Ovary (tissue), 3 donors: ENCODE measurements around the gene C19orf47.

Experiments used
- CTCF ChIP-seq, 3 donors: fragments of 450-650 bp in 2 of 3; fragments of 200-600 bp in 1 of 3; IDR thresholded peaks; one replicate each; pipeline versions ENCODE4 v1.5.1 to v1.8.0; 2016 to 2022; ENCODE audit warnings: antibody characterized with exemption in 3 of 3, mild to moderate bottlenecking in 1 of 3
- EP300 ChIP-seq: sonication (generic); formaldehyde crosslinking; IDR thresholded peaks from one replicate; pipeline ENCODE4 v1.6.1; 2017; ENCODE audit warnings: antibody characterized with exemption
- POLR2A ChIP-seq: fragments of 450-650 bp; IDR thresholded peaks from one replicate; pipeline ENCODE4 v1.6.1; 2017; ENCODE audit warnings: antibody characterized with exemption, mild to moderate bottlenecking, moderate library complexity
- donor health status: DM: no; HTN: no; CAD: no.

- TF ChIP-seq CTCF (IDR thresholded peaks at IDR 0.05) (no peak), POLR2A (no peak), EP300 (no peak)
Observed at GRCh38 chr19:40377876-40378385, 29.7 kb upstream of the C19orf47 start.
